HG03571 (cell line): Measurements from ENCODE around the gene LY6G6C.
"Not testable (repeated sequence)": the region's sequence is repeated elsewhere in the genome, so short reads cannot be mapped to it uniquely, and the experiment has no call there.

Experiments used
- ATAC-seq: cut with Tn5 transposase; IDR thresholded peaks from one replicate; pipeline ENCODE4 v1.9.1; 2021; ENCODE audit not compliant: unreplicated experiment

LY6G6C gene

GRCh38 chr6:31709157-31709556, 12.4 kb downstream of the LY6G6C start:
- ATAC-seq: not testable (repeated sequence)

DNA sequence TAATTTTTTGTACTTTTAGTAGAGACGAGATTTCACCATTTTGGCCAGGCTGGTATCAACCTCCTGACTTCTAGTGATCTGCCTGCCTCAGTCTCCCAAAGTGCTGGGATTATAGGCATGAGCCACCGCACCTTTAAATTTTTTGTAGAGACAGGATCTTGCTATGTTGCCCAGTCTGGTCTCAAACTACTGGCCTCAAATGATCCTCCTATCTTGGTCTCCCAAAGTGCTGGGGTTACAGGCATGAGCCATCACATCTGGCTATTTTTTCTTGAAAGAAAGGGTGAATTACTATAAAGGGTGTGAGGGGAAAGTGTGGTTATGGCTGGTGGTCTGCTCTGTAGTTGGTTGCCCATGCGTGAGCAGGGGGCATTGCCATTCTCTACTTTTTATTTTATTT, 13.3 kb downstream of the LY6G6C start:
- no peak for ATAC-seq

DNA sequence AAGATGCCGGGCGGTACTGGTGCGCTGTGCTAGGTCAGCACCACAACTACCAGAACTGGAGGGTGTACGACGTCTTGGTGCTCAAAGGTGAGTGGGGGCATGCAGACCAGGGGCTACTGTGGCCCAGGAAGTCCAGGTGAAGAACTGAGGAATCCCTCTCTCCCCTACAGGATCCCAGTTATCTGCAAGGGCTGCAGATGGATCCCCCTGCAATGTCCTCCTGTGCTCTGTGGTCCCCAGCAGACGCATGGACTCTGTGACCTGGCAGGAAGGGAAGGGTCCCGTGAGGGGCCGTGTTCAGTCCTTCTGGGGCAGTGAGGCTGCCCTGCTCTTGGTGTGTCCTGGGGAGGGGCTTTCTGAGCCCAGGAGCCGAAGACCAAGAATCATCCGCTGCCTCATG, 13.8 kb downstream of the LY6G6C start:
- ATAC-seq: no peak

GRCh38 chr6:31706599-31706998, 14.9 kb downstream of the LY6G6C start, which contains the start of gene LY6G6F:
Gene LY6G6F (plus strand): TSS chr6:31706866. CDS start chr6:31706907, 41 bp downstream.
- ATAC-seq: no peak

DNA sequence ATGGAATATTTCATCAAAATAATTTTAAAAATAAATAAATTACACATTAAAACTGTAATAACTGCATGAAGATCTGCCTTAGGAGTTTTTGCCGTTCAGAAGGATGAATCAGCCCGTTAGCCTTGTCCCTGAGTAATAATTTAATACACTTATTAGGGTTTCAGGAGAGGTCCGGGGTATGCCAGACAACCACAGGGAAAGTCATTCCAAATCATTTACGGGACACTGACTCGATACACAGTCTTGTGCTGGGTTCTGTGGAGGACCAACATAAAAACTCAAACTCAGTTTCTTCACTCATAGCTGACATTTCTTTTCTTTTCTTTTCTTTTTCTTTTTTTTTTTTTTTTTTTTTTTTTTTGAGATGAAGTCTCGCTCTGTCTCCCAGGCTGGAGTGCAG, 15.6 kb downstream of the LY6G6C start:
- ATAC-seq: no peak

DNA sequence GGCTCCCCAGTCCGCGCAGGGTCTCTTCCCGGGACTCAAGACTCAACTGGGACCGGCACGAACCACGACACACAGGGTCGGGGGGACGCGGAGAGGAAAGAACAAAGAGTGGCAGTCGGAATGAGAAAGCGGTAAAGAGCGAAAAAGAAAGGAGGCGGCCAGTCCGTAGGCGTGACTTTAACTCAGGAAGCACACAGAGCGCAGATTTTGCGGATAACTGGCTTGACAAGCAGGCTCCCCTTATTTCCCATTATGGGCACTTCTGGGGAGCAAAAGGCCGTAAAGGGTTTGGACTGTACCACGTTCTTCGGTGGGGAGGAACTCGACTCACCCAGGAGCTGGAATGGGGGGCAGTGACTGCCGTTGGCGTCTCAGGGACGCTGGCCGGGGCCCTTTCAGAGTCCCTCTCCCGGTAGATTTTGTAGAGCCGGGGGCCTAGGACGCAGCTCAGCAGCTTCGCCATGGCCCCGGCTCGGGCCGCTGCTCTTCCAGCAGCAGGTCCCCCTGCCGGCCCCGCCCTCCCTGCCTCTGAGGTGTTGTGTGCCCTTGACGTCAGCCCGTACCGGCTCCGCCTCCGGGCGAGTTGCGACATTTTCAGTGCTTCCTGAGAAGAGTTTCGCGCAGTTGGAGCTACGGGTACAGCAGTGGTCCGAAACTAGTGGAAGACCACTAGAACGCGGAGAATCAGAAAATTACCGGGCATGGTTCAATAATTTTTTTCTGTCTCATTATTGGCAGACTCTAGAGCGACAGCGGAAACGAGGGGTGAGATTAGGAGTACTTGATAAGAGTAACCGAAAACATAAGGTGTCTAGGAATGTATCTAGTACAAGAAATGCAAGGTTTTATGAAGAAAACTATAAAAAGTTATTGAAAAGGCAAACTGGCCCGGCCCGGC, 18.5 kb downstream of the LY6G6C start, which contains the start of gene ABHD16A:
Gene ABHD16A, minus strand, starts transcription at position 506 of the 898 bp plus-strand sequence. Its CDS starts 43 bp downstream, at position 463.
- peak; percentile 86 for ATAC-seq

GRCh38 chr6:31702405-31702818, 19.1 kb downstream of the LY6G6C start:
- no peak for ATAC-seq

DNA sequence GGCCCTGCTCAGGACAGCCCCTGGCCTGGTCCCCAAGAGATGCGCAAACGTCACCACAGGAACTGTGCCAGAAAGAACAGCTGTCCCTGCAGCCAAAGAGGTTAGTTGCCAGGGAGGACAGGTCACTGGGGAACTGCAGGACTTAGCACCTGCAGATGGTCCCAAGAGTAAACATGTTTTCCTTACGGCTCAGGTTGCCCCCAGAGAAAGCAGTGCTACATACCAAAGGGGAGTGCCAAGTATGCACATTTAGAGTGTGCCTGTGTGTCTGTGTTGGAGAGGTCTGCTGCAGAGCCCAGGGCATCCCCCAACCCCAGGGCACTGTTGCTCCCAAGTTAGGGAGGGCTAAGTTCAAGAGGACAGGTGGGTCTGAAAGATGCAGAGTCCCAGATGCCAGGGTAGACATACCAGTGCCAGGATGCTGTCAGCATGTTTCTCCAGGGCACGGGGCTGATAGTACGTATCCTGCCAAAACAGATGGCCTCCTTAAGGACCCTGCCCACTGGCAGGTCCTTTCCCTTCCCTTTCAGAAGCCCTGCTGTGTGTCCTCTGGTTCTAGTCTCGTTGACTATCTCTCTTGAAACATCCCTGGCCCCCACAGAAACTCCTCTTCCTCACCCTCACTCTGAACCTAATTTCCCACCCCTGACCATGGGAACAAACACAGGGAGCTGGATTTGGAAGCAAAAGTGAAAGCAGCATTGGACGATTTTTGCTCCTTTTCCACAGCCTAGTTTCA, 19.7 kb downstream of the LY6G6C start:
- no peak for ATAC-seq

DNA sequence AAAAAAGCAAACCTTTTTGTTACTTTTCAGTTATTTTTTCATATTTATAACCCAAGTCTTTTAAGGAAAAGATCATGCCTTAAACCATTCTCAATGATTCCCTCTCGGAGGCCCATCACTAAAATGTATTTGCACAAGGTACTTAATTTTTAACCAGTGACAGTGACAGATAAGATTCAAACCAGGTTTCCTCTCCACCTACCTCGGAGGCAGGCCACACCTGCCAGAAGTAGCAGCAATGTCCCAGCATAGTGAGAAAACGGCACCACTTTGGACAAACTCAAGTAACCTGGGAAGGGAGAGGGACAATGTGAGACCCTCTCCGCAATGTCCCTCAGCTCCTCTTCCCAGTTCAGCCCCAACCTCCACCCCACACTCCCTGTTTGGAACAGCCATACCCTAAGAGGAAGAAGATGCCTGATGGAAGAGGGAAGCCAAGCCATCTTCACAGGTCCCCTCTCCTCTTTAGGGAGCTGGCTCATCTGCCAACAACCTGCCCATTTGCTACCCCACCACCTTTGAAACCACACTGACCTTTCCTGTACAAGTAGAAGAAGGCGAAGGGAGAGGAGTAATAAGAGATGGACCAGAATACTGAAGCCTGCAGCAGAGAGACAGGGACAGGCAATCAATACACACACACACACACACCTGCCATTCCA, 20.7 kb downstream of the LY6G6C start:
- ATAC-seq: no peak

DNA sequence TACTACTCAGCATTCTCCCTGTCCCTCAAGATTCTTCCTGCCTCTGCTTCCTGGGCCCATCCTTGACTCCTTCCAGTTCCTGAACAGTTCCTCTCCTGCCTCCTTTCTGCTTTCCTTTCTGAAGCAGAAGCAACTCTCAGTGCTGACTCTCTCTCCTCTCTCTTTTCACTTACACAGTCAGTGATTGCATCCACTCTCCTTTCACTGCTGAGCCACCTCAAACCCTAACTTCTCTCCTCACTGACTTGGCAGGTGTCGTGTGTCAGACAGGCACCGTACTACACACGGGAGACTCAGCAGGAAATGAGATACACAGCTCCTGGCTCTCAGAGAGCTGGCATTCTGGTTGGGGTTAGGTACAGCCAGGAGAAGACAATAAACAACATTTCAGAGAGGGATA, 24.0 kb downstream of the LY6G6C start:
- no peak for ATAC-seq

DNA sequence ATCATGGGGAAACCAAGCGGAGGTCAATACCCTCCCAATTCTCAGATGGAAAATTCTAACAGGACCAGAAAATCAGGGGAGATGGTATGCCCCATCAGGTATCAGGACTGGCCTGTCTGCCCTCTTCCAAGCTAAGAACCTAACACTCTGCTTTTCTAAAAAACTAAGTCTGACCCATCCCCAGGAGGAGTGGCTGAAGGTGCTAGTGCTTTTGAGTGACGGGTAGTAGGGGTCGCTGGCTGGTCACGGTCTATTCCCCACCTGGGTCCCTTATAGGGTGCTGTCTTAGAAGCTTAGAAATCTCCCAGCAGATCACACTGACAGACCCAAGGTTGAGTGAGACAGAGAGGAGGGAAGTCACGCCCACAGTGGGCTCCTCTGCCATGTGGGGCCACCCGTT, 28.0 kb downstream of the LY6G6C start:
- ATAC-seq: no peak

DNA sequence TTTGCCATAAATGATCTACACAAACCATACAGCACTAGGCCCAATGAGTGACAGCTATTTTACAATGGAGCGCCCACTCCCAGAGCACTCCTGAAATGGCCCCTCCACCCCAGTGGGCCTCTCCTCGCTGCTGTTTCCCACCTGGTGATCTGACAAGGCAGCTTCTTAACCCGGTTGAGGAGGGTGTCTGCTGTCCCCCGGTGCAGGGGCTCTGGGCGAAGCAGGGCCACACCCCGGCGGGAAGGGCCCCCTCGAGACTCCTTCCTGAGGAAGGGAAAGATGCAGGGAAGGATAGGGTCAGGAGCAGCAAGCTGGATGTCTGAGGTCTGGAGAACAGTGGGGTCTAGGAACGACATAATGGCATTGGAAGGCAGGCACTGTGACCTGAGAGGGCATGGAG, 28.7 kb downstream of the LY6G6C start:
- no peak for ATAC-seq

DNA sequence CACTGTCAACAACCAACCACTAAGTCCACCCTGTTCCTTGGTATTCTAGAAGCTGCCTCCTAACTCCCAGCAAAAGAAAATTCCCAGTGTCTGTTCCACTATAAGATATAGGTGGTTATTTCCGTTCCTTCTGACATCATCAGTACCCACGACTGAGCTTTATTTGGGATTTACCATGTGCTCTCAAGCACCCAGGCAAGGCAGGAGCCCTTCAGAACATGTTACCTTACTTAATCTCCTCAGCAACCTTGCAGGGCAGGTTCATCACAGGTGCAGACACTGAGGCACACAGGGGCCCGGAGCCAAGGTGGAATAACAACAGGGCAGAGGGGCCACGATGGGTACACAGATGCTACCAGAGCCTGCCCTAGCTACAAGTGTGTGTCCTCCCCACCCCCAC, 29.2 kb downstream of the LY6G6C start:
- no peak for ATAC-seq

GRCh38 chr6:31691564-31692108, 29.9 kb downstream of the LY6G6C start:
- ATAC-seq: no peak

GRCh38 chr6:31691078-31691463, 30.5 kb downstream of the LY6G6C start:
- ATAC-seq: no peak

- ATAC-seq: no peak
Observed at GRCh38 chr6:31690231-31691077, 31.1 kb downstream of the LY6G6C start.

- no peak for ATAC-seq
Observed at GRCh38 chr6:31689249-31690110, 32.1 kb downstream of the LY6G6C start.

DNA sequence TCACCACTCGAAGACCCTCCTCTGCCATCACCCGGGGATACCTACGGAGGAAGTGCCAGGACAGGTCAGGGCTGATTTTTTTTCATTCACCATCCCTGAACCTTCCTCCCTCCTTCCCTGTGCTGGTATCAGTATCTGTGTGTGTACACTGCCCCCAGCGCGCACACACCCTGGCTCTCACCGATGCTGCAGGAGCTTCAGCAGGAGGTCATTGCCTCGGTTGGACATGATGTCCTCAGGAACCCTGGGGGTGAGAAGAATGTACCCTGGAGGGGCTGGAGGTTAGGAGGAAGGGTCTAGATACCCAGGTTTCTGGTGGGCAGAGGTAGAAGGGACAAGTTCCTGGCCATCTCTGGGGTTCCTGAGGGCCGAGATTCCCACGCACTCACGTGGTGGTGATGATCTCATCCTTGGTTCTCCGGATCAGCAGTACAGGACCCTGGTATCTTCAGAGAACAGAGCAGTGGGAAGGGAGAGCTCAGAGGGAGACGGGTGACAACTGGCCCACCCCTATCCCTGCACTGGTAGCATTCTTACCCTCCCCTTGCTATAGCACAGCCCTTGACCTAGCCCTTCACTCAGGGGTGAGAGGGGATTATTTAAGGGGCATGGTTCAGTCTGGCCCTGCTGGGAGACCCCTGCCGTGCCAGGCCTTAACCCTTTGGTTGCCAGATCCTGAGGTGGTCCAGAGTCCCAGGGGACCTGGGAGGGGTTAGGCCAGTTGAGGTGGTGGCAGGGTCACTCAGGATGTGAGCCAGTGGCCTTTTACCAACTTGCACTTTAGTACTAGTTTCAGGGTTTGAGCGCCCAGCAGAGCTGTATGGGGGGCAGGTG, 33.5 kb downstream of the LY6G6C start:
- no peak for ATAC-seq
